K562 (cell line): ENCODE results near the gene SYMPK. TPM values are rescaled to one million over a fixed set of nuclear protein-coding genes. Genes with fewer than 3 reads are reported as not detected.
A peak's percentile ranks its signal among the peaks of the same experiment; 100 is the strongest.

Experiments
- DMBX1 ChIP-seq: fragments of 250-450 bp; sonication (Bioruptor Pico); IDR thresholded peaks from 2 replicates; pipeline ENCODE4 v1.8.0; 2022; ENCODE audit warnings: inconsistent platforms, mild to moderate bottlenecking, moderate library complexity, borderline replicate concordance
- E2F8 ChIP-seq: fragments of 450-650 bp; IDR thresholded peaks from 2 replicates; pipeline ENCODE4 v1.7.1; 2018; ENCODE audit warnings: mild to moderate bottlenecking, low read depth; ENCODE audit not compliant: partially characterized antibody
- EP400 ChIP-seq: fragments of 450-650 bp; IDR thresholded peaks from 2 replicates; pipeline ENCODE4 v1.6.1; 2017; ENCODE audit warnings: antibody characterized with exemption, mild to moderate bottlenecking, moderate library complexity
- GABPA ChIP-seq: fragments of 200-800 bp; sonication (Bioruptor generic); conservative IDR thresholded peaks from 2 replicates; pipeline ENCODE4 v1.6.1; 2016; ENCODE audit warnings: low read depth, missing genetic modification characterization, missing compliant biosample characterization
- KLF1 ChIP-seq: fragments of 450-650 bp; IDR thresholded peaks from 2 replicates; pipeline ENCODE4 v1.6.1; 2016; ENCODE audit warnings: missing genetic modification characterization, missing compliant biosample characterization
- MCM7 ChIP-seq, 2 experiments: fragments of 450-650 bp; IDR thresholded peaks; 2 replicates each; pipeline ENCODE4 v1.6.1; 2016 to 2018
- MECOM ChIP-seq: fragments of 250-450 bp; sonication (Bioruptor Pico); IDR thresholded peaks from 2 replicates; pipeline ENCODE4 v1.8.0; 2022; ENCODE audit warnings: inconsistent platforms
- PTRF ChIP-seq: fragments of 450-650 bp; IDR thresholded peaks from 2 replicates; pipeline ENCODE4 v1.6.1; 2016; ENCODE audit warnings: mild to moderate bottlenecking, missing genetic modification characterization, missing compliant biosample characterization
- SRSF7 ChIP-seq: fragments of 200-400 bp; formaldehyde crosslinking; optimal IDR thresholded peaks from 2 replicates; pipeline ENCODE3; 2017; ENCODE audit warnings: mild to moderate bottlenecking, low read depth, low read length
- VEZF1 ChIP-seq: fragments of 200-800 bp; sonication (Bioruptor generic); IDR thresholded peaks from 2 replicates; pipeline ENCODE4 v1.6.1; 2017; ENCODE audit warnings: missing genetic modification characterization, missing compliant biosample characterization
- ZC3H11A ChIP-seq: IDR thresholded peaks from 2 replicates; pipeline ENCODE4 v1.6.1; 2012; ENCODE audit warnings: low read depth, low read length, improper control_type of control experiment
- polyA plus RNA-seq, 8 experiments: library from polyadenylated mRNA; depleted of rRNA in 4 of 8; stranded (reverse) in 5 of 8; unstranded in 3 of 8; fragments of >200 nt; fragmentation: Nextera tagmentation in 2 of 8; fragmentation: Illumina TruSeq in 1 of 8; extraction: Ambion mirVana in 2 of 8; extraction: Trizol in 1 of 8; gene quantifications; 2 replicates each; pipeline versions ENCODE4 v1.2.1 to v1.2.3, GENCODE V29; 2011 to 2014; ENCODE audit warnings: inconsistent platforms in 1 of 8, missing spikeins in 1 of 8
- total RNA-seq, 7 experiments: library from RNA; depleted of rRNA in 6 of 7; stranded (reverse); fragments of >200 nt in 6 of 7; fragmentation: Illumina TruSeq in 2 of 7; extraction: Trizol in 2 of 7; gene quantifications; 2 replicates each; pipeline versions ENCODE4 v1.2.1 to v1.2.3, GENCODE V29; 2011 to 2021; ENCODE audit warnings: low replicate concordance in 1 of 7
- TF ChIP-seq, protein P1 (sequence below): sonication (generic); formaldehyde crosslinking; IDR thresholded peaks from 2 replicates; pipeline ENCODE4 v1.8.1; 2022; ENCODE audit warnings: missing genetic modification reagents

Gene SYMPK
- total and polyA plus RNA-seq, 9 of the 15 experiments (the other 6 are each of a cell fraction or from before 2014, with no cell fraction given): 0.73 to 95.5 (median 58.4) TPM

DNA sequence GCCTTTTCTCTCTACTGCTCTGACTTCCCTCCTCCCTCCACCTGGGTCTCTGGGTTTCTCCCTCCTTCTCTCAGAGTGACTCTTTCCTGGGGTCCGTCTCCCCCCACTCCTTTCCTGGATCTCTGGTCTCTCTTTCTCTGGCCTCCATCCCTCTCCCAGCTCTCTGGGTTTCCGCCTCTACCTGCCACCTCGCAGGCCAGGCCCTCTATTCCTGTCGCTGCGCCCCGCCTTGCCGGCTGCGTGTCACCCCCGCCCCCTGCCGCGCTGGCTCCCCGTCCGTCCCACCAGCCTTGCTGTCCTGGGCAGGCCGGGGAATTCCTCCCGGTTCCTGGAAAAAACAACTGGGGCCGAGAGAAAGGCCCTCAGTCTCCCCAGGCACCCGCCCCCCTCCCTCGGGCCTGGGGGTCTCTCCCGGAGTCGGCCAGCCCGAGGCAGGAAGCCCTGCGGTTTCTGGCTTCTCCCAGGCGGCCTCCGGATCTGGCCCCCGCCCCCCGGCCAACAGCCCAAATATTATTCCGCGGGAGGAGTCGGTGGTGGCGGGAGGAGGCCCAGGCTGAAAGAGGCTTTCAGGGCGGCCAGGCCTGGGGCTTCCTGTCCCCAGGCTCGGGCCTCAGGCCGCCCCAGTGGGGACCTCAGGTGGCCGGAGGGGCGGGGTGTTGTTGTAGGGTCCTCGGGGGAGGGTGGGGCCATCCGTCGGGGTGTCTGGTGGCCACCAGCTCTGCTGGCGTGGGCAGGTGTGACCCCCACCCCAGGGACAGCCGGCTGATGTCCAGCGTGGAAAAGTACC, 13.7 kb upstream of the SYMPK start (continued):
- TF ChIP-seq EP400: peak; percentile 80; the same call in 1 of the 2 replicates
- TF ChIP-seq PTRF (tag): no peak
- TF ChIP-seq E2F8: peak; percentile 63
- TF ChIP-seq SRSF7: no peak
- TF ChIP-seq VEZF1: peak; percentile 87
- TF ChIP-seq ZC3H11A: no peak
- peak; percentile 22; the same call in 1 of the 2 replicates for TF ChIP-seq GABPA
- no peak for TF ChIP-seq KLF1 (tag)
- TF ChIP-seq DMBX1 (CRISPR knock-in tag): no peak
- TF ChIP-seq MECOM: no peak
- TF ChIP-seq, protein P1, sequence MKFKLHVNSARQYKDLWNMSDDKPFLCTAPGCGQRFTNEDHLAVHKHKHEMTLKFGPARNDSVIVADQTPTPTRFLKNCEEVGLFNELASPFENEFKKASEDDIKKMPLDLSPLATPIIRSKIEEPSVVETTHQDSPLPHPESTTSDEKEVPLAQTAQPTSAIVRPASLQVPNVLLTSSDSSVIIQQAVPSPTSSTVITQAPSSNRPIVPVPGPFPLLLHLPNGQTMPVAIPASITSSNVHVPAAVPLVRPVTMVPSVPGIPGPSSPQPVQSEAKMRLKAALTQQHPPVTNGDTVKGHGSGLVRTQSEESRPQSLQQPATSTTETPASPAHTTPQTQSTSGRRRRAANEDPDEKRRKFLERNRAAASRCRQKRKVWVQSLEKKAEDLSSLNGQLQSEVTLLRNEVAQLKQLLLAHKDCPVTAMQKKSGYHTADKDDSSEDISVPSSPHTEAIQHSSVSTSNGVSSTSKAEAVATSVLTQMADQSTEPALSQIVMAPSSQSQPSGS (CRISPR knock-in tag): no peak
- TF ChIP-seq MCM7 (IDR thresholded peaks at IDR 0.05): no peak
